ENCODE measurements around the gene MEIS1. TPM values are rescaled to one million over a fixed set of nuclear protein-coding genes. Genes with fewer than 3 reads are reported as not detected.
A peak's percentile ranks its signal among the peaks of the same experiment; 100 is the strongest.
"Not testable (repeated sequence)": the region's sequence is repeated elsewhere in the genome, so short reads cannot be mapped to it uniquely, and the experiment has no call there.

MEIS1 gene
- total RNA-seq, 1 donor from 2014 or later = 3.4 TPM

GRCh38 chr2:66389651-66390131 lies 45.2 kb upstream of the MEIS1 start:
- Mint-ChIP-seq H3K27ac (ENCODE audit: unreplicated experiment) (no peak overlapping the region), H3K4me1 (ENCODE audit: low read depth, unreplicated experiment) (peaks cover 6% of the 10 kb centered on the region)

DNA sequence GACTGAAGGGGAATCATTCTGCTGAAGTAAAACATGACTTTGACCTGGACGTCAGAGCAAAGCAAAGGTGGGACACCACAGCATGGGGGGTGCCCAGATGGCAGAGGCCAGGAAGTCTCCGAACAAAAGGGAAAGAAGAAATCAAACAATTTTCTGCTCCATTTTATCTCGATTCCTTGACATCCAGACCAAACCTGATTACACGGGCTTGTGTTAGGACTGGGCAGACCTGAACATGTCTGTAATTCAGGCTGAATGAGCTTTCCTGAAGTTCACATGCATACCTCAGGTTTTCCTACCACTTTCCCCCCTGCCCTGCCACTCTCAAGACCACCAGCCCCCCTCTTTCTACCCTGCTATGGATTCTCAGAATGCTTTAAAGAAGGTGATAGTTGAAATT lies 44.8 kb upstream of the MEIS1 start:
- H3K27me3 Mint-ChIP-seq (ENCODE audit: low read depth, unreplicated experiment) = no peaks in the 10 kb centered on the region
- Histone ChIP-seq H3K36me3 (ENCODE audit: insufficient read depth, low read length) (no peaks in the 10 kb centered on the region), H3K79me2 (ENCODE audit: insufficient read depth, low read length) (no peaks in the 10 kb centered on the region), H3K4me3 (ENCODE audit: insufficient read depth, low read depth, low read length) (no peak overlapping the region), H4K20me1 (ENCODE audit: insufficient read depth, low read length) (no peaks in the 10 kb centered on the region), H3K9me3 (ENCODE audit: insufficient read depth, low read depth, low read length) (no peaks in the 10 kb centered on the region), H3K9ac (ENCODE audit: low read length) (no peak overlapping the region), H3K4me1 (ENCODE audit: insufficient read depth, low read length) (no peaks in the 10 kb centered on the region), H3K4me2 (ENCODE audit: low read length) (no peak overlapping the region), H3K27ac (ENCODE audit: low read depth, low read length) (no peak overlapping the region), H2AFZ (ENCODE audit: low read depth, low read length) (no peak overlapping the region), H3K27me3 (ENCODE audit: insufficient read depth, low read length) (no peaks in the 10 kb centered on the region)
- no peak overlapping the region for H3K27ac Mint-ChIP-seq (ENCODE audit: unreplicated experiment)
- peaks cover 6% of the 10 kb centered on the region for H3K4me1 Mint-ChIP-seq (ENCODE audit: low read depth, unreplicated experiment)
- no peaks in the 10 kb centered on the region for H3K9me3 Mint-ChIP-seq (ENCODE audit: unreplicated experiment)
- H3K36me3 Mint-ChIP-seq (ENCODE audit: low read depth, unreplicated experiment) = no peaks in the 10 kb centered on the region
- TF ChIP-seq EZH2 (IDR thresholded peaks at IDR 0.05; ENCODE audit: insufficient read depth, low read length) (no peak), CTCF (IDR thresholded peaks at IDR 0.05; ENCODE audit: insufficient read depth, low read depth, low read length) (no peak)
- H3K4me3 Mint-ChIP-seq (ENCODE audit: unreplicated experiment) = no peak overlapping the region
- FAIRE-seq (no peak), DNase-seq (ENCODE audit: low read depth) (no peak)

More at GRCh38 chr2:66389651-66390131, 45.2 kb upstream of the MEIS1 start:
- H2AFZ ChIP-seq (ENCODE audit: low read depth, low read length) = no peak overlapping the region
- no peaks in the 10 kb centered on the region for H3K9me3 Mint-ChIP-seq (ENCODE audit: unreplicated experiment)
- no peak overlapping the region for H3K4me3 Mint-ChIP-seq (ENCODE audit: unreplicated experiment)
- H3K27me3 Mint-ChIP-seq (ENCODE audit: low read depth, unreplicated experiment) = no peaks in the 10 kb centered on the region
- no peaks in the 10 kb centered on the region for H3K4me1 ChIP-seq (ENCODE audit: insufficient read depth, low read length)
- no peaks in the 10 kb centered on the region for H4K20me1 ChIP-seq (ENCODE audit: insufficient read depth, low read length)
- no peak for FAIRE-seq
- no peaks in the 10 kb centered on the region for H3K36me3 Mint-ChIP-seq (ENCODE audit: low read depth, unreplicated experiment)
- no peaks in the 10 kb centered on the region for H3K79me2 ChIP-seq (ENCODE audit: insufficient read depth, low read length)
- H3K9ac ChIP-seq (ENCODE audit: low read length) = no peak overlapping the region
- peak; percentile 53 for DNase-seq (ENCODE audit: low read depth)
- H3K27ac ChIP-seq (ENCODE audit: low read depth, low read length) = no peak overlapping the region
- no peaks in the 10 kb centered on the region for H3K9me3 ChIP-seq (ENCODE audit: insufficient read depth, low read depth, low read length)
- no peak overlapping the region for H3K4me3 ChIP-seq (ENCODE audit: insufficient read depth, low read depth, low read length)
- no peaks in the 10 kb centered on the region for H3K27me3 ChIP-seq (ENCODE audit: insufficient read depth, low read length)
- no peaks in the 10 kb centered on the region for H3K36me3 ChIP-seq (ENCODE audit: insufficient read depth, low read length)
- TF ChIP-seq CTCF (IDR thresholded peaks at IDR 0.05; ENCODE audit: insufficient read depth, low read depth, low read length) = no peak
- TF ChIP-seq EZH2 (IDR thresholded peaks at IDR 0.05; ENCODE audit: insufficient read depth, low read length) = no peak
- no peak overlapping the region for H3K4me2 ChIP-seq (ENCODE audit: low read length)

- Mint-ChIP-seq H3K4me3 (ENCODE audit: unreplicated experiment) (no peak overlapping the region), H3K4me1 (ENCODE audit: low read depth, unreplicated experiment) (peaks cover 6% of the 10 kb centered on the region), H3K9me3 (ENCODE audit: unreplicated experiment) (no peaks in the 10 kb centered on the region), H3K27me3 (ENCODE audit: low read depth, unreplicated experiment) (no peaks in the 10 kb centered on the region), H3K27ac (ENCODE audit: unreplicated experiment) (no peak overlapping the region), H3K36me3 (ENCODE audit: low read depth, unreplicated experiment) (no peaks in the 10 kb centered on the region)
- H2AFZ ChIP-seq (ENCODE audit: low read depth, low read length) = no peak overlapping the region
- TF ChIP-seq CTCF (IDR thresholded peaks at IDR 0.05; ENCODE audit: insufficient read depth, low read depth, low read length) (no peak), EZH2 (IDR thresholded peaks at IDR 0.05; ENCODE audit: insufficient read depth, low read length) (no peak)
- H3K27ac ChIP-seq (ENCODE audit: low read depth, low read length) = no peak overlapping the region
- no peak overlapping the region for H3K4me3 ChIP-seq (ENCODE audit: insufficient read depth, low read depth, low read length)
- no peak for DNase-seq (ENCODE audit: low read depth)
- H3K36me3 ChIP-seq (ENCODE audit: insufficient read depth, low read length) = no peaks in the 10 kb centered on the region
- no peaks in the 10 kb centered on the region for H3K79me2 ChIP-seq (ENCODE audit: insufficient read depth, low read length)
- H3K9ac ChIP-seq (ENCODE audit: low read length) = no peak overlapping the region
- H3K4me1 ChIP-seq (ENCODE audit: insufficient read depth, low read length) = no peaks in the 10 kb centered on the region
- H3K9me3 ChIP-seq (ENCODE audit: insufficient read depth, low read depth, low read length) = no peaks in the 10 kb centered on the region
- H3K4me2 ChIP-seq (ENCODE audit: low read length) = no peak overlapping the region
- H3K27me3 ChIP-seq (ENCODE audit: insufficient read depth, low read length) = no peaks in the 10 kb centered on the region
- FAIRE-seq = no peak
- H4K20me1 ChIP-seq (ENCODE audit: insufficient read depth, low read length) = no peaks in the 10 kb centered on the region
These were observed 44.1 kb upstream of the MEIS1 start for GRCh38 chr2:66390811-66391210.

DNA sequence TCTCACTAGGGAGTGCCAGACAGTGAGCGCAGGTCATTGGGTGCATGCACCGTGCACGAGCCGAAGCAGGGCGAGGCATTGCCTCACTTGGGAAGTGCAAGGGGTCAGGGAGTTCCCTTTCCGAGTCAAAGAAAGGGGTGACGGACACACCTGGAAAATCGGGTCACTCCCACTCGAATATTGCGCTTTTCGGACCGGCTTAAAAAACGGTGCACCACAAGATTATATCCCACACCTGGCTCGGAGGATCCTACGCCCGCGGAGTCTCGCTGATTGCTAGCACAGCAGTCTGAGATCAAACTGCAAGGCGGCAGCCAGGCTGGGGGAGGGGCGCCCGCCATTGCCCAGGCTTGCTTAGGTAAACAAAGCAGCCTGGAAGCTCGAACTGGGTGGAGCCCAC lies 43.7 kb upstream of the MEIS1 start:
- not testable (repeated sequence) for H3K27ac Mint-ChIP-seq (ENCODE audit: unreplicated experiment); H3K4me1 Mint-ChIP-seq (ENCODE audit: low read depth, unreplicated experiment); H3K9me3 Mint-ChIP-seq (ENCODE audit: unreplicated experiment); H3K79me2 ChIP-seq (ENCODE audit: insufficient read depth, low read length); H4K20me1 ChIP-seq (ENCODE audit: insufficient read depth, low read length); H3K9ac ChIP-seq (ENCODE audit: low read length); H2AFZ ChIP-seq (ENCODE audit: low read depth, low read length); H3K4me3 ChIP-seq (ENCODE audit: insufficient read depth, low read depth, low read length); DNase-seq (ENCODE audit: low read depth); H3K36me3 Mint-ChIP-seq (ENCODE audit: low read depth, unreplicated experiment); H3K27me3 Mint-ChIP-seq (ENCODE audit: low read depth, unreplicated experiment); H3K27me3 ChIP-seq (ENCODE audit: insufficient read depth, low read length); H3K9me3 ChIP-seq (ENCODE audit: insufficient read depth, low read depth, low read length); H3K36me3 ChIP-seq (ENCODE audit: insufficient read depth, low read length); H3K4me2 ChIP-seq (ENCODE audit: low read length); H3K4me1 ChIP-seq (ENCODE audit: insufficient read depth, low read length); H3K27ac ChIP-seq (ENCODE audit: low read depth, low read length); FAIRE-seq; H3K4me3 Mint-ChIP-seq (ENCODE audit: unreplicated experiment)

Measured in astrocyte (in vitro differentiated cells and primary cell).